Measurements from ENCODE around the gene FNDC3B.

FNDC3B gene

GRCh38 chr3:172043233-172043632 is 3.9 kb downstream of the FNDC3B start:
- Histone ChIP-seq H3K4me3 (ENCODE audit: low read depth, low read length) (peak overlapping the region; percentile 96), H3K36me3 (ENCODE audit: insufficient read depth, low read length) (peaks cover 31% of the 10 kb centered on the region), H2AFZ (ENCODE audit: low read length, unreplicated experiment) (no peak overlapping the region), H3K79me2 (ENCODE audit: control insufficient read depth, insufficient read depth, low read length, unreplicated experiment) (peaks cover 90% of the 10 kb centered on the region), H3K27ac (ENCODE audit: low read depth, low read length) (peak overlapping the region; percentile 1; the same call in 1 of the 2 replicates), H3K4me1 (ENCODE audit: control insufficient read depth, insufficient read depth, low read length, unreplicated experiment) (peaks cover 55% of the 10 kb centered on the region), H3K27me3 (ENCODE audit: insufficient read depth, low read length) (no peaks in the 10 kb centered on the region)

- peak overlapping the region; percentile 96 for H3K4me3 ChIP-seq (ENCODE audit: low read depth, low read length)
- peaks cover 49% of the 10 kb centered on the region for H3K4me1 ChIP-seq (ENCODE audit: control insufficient read depth, insufficient read depth, low read length, unreplicated experiment)
- peaks cover 96% of the 10 kb centered on the region for H3K79me2 ChIP-seq (ENCODE audit: control insufficient read depth, insufficient read depth, low read length, unreplicated experiment)
- H3K27me3 ChIP-seq (ENCODE audit: insufficient read depth, low read length): no peaks in the 10 kb centered on the region
- H2AFZ ChIP-seq (ENCODE audit: low read length, unreplicated experiment): no peak overlapping the region
- peak overlapping the region; percentile 51 for H3K27ac ChIP-seq (ENCODE audit: low read depth, low read length)
- peaks cover 36% of the 10 kb centered on the region for H3K36me3 ChIP-seq (ENCODE audit: insufficient read depth, low read length)
These were observed 4.4 kb downstream of the FNDC3B start for GRCh38 chr3:172043766-172044165.

GRCh38 chr3:172044833-172045585 is 5.6 kb downstream of the FNDC3B start:
- Histone ChIP-seq H3K36me3 (ENCODE audit: insufficient read depth, low read length) (peaks cover 40% of the 10 kb centered on the region), H3K79me2 (ENCODE audit: control insufficient read depth, insufficient read depth, low read length, unreplicated experiment) (peaks cover 99% of the 10 kb centered on the region), H3K27ac (ENCODE audit: low read depth, low read length) (peak overlapping the region; percentile 51), H3K4me3 (ENCODE audit: low read depth, low read length) (peak overlapping the region; percentile 96), H3K27me3 (ENCODE audit: insufficient read depth, low read length) (no peaks in the 10 kb centered on the region), H3K4me1 (ENCODE audit: control insufficient read depth, insufficient read depth, low read length, unreplicated experiment) (peaks cover 49% of the 10 kb centered on the region), H2AFZ (ENCODE audit: low read length, unreplicated experiment) (no peak overlapping the region)

GRCh38 chr3:172046268-172046915 is 7.0 kb downstream of the FNDC3B start:
- peaks cover 49% of the 10 kb centered on the region for H3K4me1 ChIP-seq (ENCODE audit: control insufficient read depth, insufficient read depth, low read length, unreplicated experiment)

GRCh38 chr3:172047567-172048115 is 8.3 kb downstream of the FNDC3B start:
- Histone ChIP-seq H3K4me3 (ENCODE audit: low read depth, low read length) (no peak overlapping the region), H3K27me3 (ENCODE audit: insufficient read depth, low read length) (no peaks in the 10 kb centered on the region), H3K27ac (ENCODE audit: low read depth, low read length) (0 out of 2 replicates have a peak overlapping the region, but pooled peaks have one; percentile 54), H3K36me3 (ENCODE audit: insufficient read depth, low read length) (peaks cover 45% of the 10 kb centered on the region), H2AFZ (ENCODE audit: low read length, unreplicated experiment) (no peak overlapping the region), H3K4me1 (ENCODE audit: control insufficient read depth, insufficient read depth, low read length, unreplicated experiment) (peaks cover 56% of the 10 kb centered on the region), H3K79me2 (ENCODE audit: control insufficient read depth, insufficient read depth, low read length, unreplicated experiment) (peaks cover 98% of the 10 kb centered on the region)

More at GRCh38 chr3:172046268-172046915, 7.0 kb downstream of the FNDC3B start:
- H3K36me3 ChIP-seq (ENCODE audit: insufficient read depth, low read length): peaks cover 45% of the 10 kb centered on the region
- H3K4me3 ChIP-seq (ENCODE audit: low read depth, low read length): peak overlapping the region; percentile 49
- no peaks in the 10 kb centered on the region for H3K27me3 ChIP-seq (ENCODE audit: insufficient read depth, low read length)
- H3K79me2 ChIP-seq (ENCODE audit: control insufficient read depth, insufficient read depth, low read length, unreplicated experiment): peaks cover 98% of the 10 kb centered on the region
- peak overlapping the region; percentile 54 for H3K27ac ChIP-seq (ENCODE audit: low read depth, low read length)
- H2AFZ ChIP-seq (ENCODE audit: low read length, unreplicated experiment): no peak overlapping the region

- Histone ChIP-seq H3K4me1 (ENCODE audit: control insufficient read depth, insufficient read depth, low read length, unreplicated experiment) (peaks cover 54% of the 10 kb centered on the region), H3K36me3 (ENCODE audit: insufficient read depth, low read length) (peaks cover 48% of the 10 kb centered on the region), H3K79me2 (ENCODE audit: control insufficient read depth, insufficient read depth, low read length, unreplicated experiment) (peaks cover 99% of the 10 kb centered on the region), H2AFZ (ENCODE audit: low read length, unreplicated experiment) (no peak overlapping the region), H3K4me3 (ENCODE audit: low read depth, low read length) (no peak overlapping the region), H3K27ac (ENCODE audit: low read depth, low read length) (no peak overlapping the region), H3K27me3 (ENCODE audit: insufficient read depth, low read length) (no peaks in the 10 kb centered on the region)
These were observed 9.2 kb downstream of the FNDC3B start for GRCh38 chr3:172048599-172048998.

- no peaks in the 10 kb centered on the region for H3K27me3 ChIP-seq (ENCODE audit: insufficient read depth, low read length)
- H3K4me3 ChIP-seq (ENCODE audit: low read depth, low read length): no peak overlapping the region
- peaks cover 46% of the 10 kb centered on the region for H3K4me1 ChIP-seq (ENCODE audit: control insufficient read depth, insufficient read depth, low read length, unreplicated experiment)
- no peak overlapping the region for H2AFZ ChIP-seq (ENCODE audit: low read length, unreplicated experiment)
- peaks cover 97% of the 10 kb centered on the region for H3K79me2 ChIP-seq (ENCODE audit: control insufficient read depth, insufficient read depth, low read length, unreplicated experiment)
- H3K36me3 ChIP-seq (ENCODE audit: insufficient read depth, low read length): peaks cover 41% of the 10 kb centered on the region
- H3K27ac ChIP-seq (ENCODE audit: low read depth, low read length): no peak overlapping the region
These were observed 12.1 kb downstream of the FNDC3B start for GRCh38 chr3:172051310-172051956.

- H3K4me3 ChIP-seq (ENCODE audit: low read depth, low read length): no peak overlapping the region
- peaks cover 97% of the 10 kb centered on the region for H3K79me2 ChIP-seq (ENCODE audit: control insufficient read depth, insufficient read depth, low read length, unreplicated experiment)
- H3K4me1 ChIP-seq (ENCODE audit: control insufficient read depth, insufficient read depth, low read length, unreplicated experiment): peaks cover 46% of the 10 kb centered on the region
- H2AFZ ChIP-seq (ENCODE audit: low read length, unreplicated experiment): no peak overlapping the region
- 0 out of 2 replicates have a peak overlapping the region, but pooled peaks have one; percentile 1 for H3K27ac ChIP-seq (ENCODE audit: low read depth, low read length)
- H3K36me3 ChIP-seq (ENCODE audit: insufficient read depth, low read length): peaks cover 42% of the 10 kb centered on the region
- H3K27me3 ChIP-seq (ENCODE audit: insufficient read depth, low read length): no peaks in the 10 kb centered on the region
These were observed 12.6 kb downstream of the FNDC3B start for GRCh38 chr3:172051957-172052354.

- H3K27ac ChIP-seq (ENCODE audit: low read depth, low read length): peak overlapping the region; percentile 1; the same call in 1 of the 2 replicates
- H3K27me3 ChIP-seq (ENCODE audit: insufficient read depth, low read length): no peaks in the 10 kb centered on the region
- H3K36me3 ChIP-seq (ENCODE audit: insufficient read depth, low read length): peaks cover 44% of the 10 kb centered on the region
- peaks cover 97% of the 10 kb centered on the region for H3K79me2 ChIP-seq (ENCODE audit: control insufficient read depth, insufficient read depth, low read length, unreplicated experiment)
- peaks cover 47% of the 10 kb centered on the region for H3K4me1 ChIP-seq (ENCODE audit: control insufficient read depth, insufficient read depth, low read length, unreplicated experiment)
- no peak overlapping the region for H3K4me3 ChIP-seq (ENCODE audit: low read depth, low read length)
- H2AFZ ChIP-seq (ENCODE audit: low read length, unreplicated experiment): no peak overlapping the region
These were observed 13.0 kb downstream of the FNDC3B start for GRCh38 chr3:172052405-172052804.

GRCh38 chr3:172054115-172054764 is 14.9 kb downstream of the FNDC3B start:
- Histone ChIP-seq H3K27me3 (ENCODE audit: insufficient read depth, low read length) (no peaks in the 10 kb centered on the region), H3K36me3 (ENCODE audit: insufficient read depth, low read length) (peaks cover 38% of the 10 kb centered on the region), H3K4me1 (ENCODE audit: control insufficient read depth, insufficient read depth, low read length, unreplicated experiment) (peaks cover 59% of the 10 kb centered on the region), H3K4me3 (ENCODE audit: low read depth, low read length) (no peak overlapping the region), H2AFZ (ENCODE audit: low read length, unreplicated experiment) (no peak overlapping the region), H3K27ac (ENCODE audit: low read depth, low read length) (peak overlapping the region; percentile 77), H3K79me2 (ENCODE audit: control insufficient read depth, insufficient read depth, low read length, unreplicated experiment) (peaks cover 97% of the 10 kb centered on the region)
